Stimulated activated CD8-positive, alpha-beta memory T cell treated with anti-CD3 and anti-CD28 coated beads, Interleukin-12 subunit alpha, Interleukin-12 subunit beta, amount 100 ng/mL, for 24 hours (primary cell): ENCODE measurements around the gene GSTO2.
A peak's percentile ranks its signal among the peaks of the same experiment; 100 is the strongest.

Experiments used
- DNase-seq: peaks from one replicate; pipeline ENCODE4 v3.0.0-alpha.2; 2020; ENCODE audit errors: extremely low read depth

The GSTO2 gene

DNA sequence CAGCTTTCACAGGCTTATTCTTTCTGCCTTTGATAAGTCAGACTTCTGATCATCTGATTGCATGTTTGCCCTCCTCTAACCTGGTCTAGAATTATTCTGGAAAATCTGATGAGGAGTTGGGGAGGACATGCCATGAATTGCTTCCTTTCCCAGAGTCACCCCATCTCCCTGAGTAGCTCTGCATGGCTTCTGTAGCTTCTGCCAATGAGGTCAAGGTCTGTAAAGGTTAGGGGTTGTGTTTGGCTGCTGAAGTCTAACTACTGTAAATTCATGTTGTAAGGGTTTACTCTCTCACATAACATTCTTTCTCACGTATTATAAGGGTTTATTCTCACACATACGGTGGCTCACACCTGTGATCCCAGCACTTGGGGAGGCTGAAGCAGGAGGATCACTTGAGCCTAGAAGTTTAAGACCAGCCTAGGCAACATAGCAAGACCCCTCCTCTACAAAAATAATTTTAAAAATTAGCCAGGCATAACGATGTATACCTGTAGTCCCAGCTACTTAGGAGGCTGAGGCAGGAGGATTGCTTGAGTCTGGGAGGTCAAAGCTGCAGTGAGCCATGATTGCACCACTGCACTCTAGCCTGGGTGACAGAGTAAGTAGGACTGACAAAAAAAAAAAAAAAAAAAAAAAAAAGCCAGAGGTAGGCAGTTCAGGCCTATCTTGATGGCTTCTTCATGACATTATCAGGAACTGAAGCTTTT, 10.7 kb downstream of the GSTO2 start:
- DNase-seq, result no peak

DNA sequence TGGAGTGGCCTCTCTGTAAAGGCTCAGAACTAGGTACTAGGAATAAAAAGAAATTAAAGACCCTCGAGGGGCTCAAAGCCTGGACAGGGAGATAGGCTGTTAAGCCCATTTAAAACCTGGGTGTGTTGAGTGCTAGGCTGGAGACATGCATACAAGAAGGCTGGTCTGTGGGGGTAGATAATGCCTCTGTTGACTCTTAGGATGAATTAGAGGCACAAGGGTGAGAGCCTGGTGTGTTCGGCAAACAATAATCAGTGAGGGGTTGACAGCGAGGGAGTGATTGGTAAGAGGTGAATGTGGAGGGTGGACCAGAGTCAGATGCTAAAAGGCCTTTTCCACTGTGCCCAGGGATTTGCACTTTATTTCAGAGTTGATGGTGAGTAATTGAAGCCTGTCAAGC, 12.7 kb downstream of the GSTO2 start:
- DNase-seq, result no peak

DNA sequence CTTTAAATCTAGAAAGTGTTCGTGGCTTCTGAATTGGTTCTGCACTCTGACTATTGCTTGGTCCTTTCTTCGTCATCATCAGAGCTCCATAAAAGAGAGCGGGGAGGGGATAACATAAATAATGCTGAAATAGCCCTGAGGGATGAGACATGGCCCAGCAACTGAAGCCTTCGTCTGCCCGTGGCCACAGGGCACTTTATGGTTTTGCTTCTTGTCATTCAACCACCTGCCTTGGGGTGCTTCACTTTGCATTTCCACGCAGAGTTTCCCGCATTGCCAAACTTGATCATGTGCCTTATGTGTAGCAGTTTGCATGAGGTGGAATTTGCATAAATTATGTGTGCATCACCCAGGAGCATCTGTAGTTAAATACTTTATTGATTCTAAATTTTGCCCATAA, 15.9 kb downstream of the GSTO2 start:
- DNase-seq, result no peak

DNA sequence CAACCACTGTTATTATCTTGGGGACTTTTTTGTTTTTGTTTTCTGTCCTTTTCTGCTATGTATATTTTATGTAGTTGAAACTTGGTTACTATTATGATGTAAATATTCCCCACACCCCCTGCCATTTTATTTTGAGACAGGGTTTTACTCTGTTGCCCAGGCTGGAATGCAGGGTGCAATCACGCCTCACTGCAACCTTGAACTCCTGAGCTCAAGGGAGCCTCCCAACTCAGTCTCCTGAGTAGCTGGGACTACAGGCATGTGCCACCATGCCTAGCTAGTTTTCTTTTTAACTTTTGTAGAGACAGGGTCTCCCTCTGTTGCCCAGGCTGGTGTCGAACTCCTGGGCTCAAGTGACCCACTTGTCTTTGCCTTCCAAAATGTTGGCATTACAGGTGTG, 18.0 kb downstream of the GSTO2 start:
- no peak for DNase-seq

DNA sequence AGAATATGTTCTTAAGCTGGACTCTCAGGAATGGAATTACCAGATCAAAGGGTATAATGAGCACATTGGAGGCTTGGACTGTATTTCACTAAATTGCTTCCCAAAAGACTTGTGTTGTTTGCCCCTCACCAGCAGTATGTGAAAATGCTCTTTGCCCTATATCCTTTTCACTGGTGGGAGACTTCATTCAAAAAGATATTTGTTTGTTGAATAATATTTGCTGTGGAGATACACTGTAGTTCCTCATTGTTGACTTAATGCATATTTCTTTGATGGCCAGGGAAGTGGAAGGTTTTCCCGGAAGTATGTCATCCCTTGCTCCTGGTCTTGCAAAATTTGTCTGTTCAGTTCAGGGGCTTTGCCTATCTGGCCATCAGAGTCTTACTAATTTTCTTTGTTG, 19.4 kb downstream of the GSTO2 start:
- DNase-seq, result no peak

DNA sequence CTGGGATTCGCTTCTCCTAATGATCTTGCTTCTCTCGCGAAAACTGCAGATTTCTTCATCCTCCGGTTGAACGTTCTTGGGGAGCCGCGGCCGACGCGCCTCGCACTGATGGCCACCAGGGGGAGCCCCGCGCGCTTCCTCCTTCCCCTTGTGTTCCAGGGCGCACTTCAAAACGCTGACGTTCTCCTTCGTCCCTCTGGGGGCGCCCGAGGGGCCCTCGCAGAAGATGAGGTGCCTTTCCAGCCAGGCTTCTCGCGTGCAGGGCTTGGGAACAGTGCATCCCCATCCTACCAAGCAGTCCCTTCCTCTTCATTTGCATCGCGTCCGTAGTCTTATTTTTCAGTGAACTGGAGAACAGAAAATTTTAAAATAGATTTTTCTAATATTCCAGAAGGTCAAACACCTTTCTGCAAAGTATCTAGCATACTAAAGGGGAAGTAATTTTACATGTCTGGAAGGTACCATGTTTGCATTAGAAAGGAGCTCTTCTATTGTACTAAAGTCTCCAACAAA, 22.5 kb downstream of the GSTO2 start:
- peak; percentile 68 for DNase-seq

DNA sequence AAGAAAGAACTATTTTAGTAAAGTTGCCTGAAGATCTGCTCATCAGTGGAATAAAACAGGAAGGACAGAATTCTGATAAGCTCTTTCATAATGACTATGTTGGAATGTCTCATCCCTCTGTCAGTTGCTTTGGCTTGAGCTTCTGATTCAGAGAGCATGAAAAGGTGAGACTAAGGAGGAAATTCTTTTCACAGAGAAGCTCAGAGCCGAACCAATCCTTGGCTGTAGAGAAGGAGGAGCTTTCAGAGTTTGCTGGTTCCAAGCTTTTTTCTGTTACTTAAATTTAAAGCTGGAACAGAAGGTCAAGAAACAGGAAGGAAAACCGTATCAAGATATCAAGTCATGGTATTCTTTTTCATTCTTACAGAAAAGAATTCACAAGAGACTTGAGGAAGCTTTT, 24.0 kb downstream of the GSTO2 start:
- DNase-seq, result no peak

DNA sequence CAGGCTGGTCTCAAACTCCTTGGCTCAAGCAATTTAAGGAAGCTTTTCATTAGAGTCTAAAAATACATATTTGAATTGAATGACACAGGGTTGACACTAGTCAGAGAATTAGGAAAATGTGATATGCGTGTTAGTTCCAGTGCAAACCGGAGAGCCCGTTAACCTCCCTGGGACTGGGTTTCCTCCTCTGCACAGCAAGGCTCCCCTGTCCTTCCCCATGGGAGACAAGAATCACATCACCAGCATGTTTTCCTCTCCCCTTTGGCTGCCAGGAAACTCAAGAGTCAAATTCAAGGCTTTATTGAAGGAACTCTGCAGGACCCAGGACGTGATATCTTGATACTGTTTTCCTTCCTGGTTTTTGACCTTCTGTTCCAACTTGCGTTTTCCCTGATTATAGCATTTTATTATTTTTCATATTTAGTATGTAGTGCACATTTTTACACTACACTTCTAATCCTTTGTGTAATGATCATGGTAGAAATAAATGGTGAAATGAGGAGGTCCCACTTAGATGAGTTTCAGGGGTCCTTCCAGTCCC, 24.9 kb downstream of the GSTO2 start:
- no peak for DNase-seq

DNA sequence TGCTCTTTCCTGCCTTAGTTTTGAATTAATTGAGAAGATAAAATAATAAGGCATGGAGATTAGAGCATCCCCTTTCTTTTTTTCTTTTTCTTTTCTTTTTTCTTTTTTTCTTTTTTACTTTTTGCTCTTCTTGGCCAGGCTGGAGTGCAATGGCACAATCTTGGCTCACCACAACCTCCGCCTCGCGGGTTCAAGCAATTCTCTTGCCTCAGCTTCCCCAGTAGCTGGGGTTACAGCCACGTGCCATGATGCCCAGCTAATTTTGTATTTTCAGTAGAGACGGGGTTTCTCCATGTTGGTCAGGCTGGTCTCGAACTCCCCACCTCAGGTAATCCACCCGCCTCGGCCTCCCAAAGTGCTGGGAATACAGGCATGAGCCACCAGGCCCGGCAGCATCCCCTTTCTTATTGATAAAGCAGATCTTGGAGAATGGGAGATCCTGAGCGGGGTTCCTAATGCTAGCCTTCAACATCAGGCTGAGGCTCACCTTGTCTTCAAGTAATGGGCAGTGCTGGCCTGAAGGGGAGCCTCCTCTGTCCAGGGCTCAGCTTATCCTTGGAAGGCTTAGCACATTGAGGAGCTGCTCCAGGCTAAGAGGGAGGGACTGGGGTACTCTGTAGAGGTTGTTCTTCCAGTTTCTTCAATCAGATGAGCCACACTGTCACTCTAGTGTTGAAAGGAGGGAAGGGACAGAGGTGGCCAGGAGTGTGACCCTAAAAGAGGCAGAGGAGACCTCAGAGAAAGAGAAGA, 27.9 kb downstream of the GSTO2 start:
- no peak for DNase-seq

DNA sequence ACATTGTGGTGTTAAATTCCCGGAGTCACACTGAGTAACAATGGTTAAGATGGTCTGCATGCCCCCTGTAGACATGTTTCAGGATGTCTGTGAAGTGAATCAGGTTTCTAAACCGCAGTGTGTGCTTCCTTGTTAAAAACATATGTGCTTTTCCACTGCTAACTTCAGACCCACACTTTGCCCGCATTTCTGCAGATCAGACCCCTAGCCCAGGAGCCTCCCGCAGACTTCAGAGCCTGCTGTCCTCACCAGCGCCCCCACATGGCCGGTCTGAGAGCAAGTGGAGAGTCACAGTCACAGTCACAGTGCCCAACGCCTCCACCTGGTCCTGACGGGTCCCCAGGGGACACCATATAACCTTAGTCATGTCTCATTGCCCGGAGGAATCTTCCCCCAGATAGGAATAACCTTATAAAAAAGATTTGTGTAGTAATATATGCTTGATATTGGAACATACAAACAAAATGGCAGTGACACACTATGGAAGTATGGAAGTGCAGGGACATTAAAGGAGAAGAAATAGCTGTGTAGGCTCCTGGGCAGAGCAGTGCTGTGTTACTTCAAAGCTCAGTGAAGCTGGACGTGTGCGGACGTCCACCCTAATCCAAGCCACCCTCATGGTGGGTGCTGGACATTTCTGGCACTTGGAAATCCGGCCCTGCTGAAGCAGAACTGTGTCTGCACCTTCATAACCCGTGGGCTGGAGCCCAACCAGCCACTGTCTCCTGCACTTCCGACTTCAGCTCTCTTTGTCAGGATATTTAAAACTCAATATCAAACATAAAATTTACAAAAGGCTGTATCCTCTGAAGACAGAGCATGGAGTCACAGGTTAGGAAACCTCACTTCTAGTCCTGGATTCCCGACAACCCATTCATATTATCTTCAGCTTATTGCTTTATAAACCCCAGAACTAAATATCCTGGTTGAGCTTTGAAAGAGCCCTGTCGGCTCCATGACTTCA, 29.0 kb downstream of the GSTO2 start:
- DNase-seq, result no peak

DNA sequence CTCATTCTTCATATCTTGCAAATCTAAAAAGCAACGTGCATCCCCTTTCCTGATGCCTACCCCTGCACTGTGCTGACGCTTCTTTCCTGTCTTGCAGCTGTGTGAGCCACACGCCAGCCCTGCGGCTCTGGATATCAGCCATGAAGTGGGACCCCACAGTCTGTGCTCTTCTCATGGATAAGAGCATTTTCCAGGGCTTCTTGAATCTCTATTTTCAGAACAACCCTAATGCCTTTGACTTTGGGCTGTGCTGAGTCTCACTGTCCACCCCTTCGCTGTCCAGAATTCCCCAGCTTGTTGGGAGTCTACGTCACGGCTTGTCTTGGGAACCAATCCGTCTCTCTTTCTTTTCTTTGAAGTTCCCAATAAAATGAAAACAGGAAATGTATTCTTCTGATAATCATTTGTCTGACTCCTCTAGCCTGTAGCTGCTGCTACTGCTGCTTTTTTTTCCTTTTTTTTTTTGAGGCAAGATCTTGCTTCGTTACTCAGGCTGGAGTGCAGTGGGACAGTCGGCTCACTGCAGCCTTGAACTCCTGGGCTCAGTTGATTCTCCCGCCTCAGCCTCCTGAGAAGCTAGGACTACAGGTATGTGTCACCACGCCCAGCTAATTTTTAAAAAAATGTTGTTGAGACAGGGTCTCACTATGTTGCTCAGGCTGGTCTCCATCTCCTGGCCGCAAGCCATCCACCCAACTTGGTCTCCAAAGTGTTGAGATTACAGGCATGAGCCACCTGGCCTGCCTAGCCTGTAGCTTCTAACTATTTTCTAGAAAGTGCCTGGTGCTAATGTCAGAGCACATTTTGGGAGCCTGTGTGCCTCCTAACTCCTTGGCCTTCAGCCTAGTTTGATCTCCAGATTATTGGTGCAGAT, 30.3 kb downstream of the GSTO2 start:
- no peak for DNase-seq

DNA sequence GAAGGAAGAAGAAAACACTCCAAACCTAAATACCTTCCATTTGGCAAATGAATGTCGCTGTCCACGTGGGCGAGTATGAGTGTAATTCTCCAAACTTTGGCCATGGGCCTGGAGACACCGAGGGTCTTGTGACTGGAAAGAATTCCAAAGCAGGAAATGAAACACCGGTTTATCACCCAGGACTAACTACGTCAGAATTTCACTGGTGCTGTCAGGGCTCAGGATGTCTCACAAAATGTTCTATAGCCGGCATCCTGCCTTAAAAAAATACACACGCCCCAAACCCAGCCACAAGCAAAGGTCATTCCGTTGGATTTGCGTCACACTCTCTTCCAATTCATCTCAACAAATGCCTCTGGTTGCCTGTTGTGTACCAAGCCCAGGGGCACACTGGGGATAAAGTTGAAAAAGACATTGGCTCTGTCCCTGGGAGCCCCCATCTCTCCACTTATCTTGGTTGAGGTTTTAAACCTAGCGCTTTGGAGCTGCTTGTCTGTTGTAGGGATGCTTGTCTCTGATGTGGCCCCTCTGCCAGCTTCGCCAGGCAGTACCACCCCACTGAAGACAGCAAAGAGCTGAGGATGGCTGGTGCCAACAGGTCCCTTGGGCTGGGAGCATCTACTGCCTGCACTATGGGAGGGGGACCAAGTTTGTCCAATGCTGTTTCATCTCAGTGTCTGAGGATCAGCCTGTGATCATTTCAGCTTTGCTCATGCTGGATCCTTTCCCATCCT, 31.2 kb downstream of the GSTO2 start:
- DNase-seq, result no peak

DNA sequence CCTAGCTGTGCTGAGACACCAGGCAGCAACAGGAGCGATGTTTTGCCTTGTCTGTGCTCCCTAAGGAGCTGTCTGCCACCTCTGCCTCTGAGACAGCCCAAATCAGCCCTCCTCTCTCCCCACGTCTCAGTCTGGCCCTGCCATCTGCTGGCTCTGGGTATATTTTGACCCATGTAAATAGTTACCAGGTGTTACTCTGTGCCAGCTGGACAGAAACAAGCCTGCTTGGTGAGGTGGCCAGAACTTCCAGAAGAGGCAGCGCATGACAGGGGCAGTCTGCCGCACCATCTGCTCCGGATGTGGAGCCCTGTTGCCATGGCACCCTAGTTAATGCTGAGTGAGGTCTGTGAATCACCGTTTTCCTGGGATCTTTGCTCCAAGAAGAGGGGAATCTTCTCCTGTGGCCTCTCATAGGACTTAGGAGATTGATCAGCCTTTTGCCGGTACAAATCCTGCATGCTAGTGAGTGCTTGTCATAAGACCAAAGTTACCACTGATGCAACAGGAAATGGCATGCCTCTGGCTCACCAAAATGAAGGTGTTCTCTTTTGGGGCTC, 31.8 kb downstream of the GSTO2 start:
- no peak for DNase-seq

DNA sequence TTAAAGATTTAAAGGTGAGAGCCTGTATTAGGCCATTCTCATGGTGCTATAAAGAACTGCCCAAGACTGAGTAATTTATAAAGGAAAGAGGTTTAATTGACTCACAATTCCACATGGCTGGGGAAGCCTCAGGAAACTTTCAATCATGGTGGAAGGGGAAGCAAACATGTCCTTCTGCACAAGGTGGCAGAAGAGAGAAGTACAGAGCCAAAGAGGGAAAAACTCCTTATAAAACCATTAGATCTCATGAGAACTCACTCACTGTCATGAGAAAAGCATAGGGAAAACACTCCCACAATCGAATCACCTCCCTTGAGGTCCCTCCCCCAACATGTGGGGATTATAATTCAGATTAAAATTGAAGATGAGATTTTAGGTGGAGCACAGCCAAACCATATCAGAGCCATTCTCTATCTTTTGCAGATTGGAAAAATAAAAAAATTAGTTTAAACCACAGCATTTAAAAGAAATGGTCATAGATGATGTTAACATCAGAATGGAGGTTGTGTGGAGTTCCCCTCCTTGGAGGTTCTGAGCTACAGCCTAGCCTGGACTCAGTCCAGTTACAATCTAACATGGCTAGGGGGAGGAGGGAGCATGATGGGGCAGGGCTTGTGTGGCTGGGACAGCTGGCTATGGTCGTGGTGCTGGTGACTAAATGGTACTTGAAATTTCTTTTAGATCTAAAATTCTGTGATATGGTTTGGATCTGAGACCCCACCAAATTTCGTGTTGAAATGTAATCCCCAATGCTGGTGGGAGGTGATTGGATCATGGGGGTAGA, 33.1 kb downstream of the GSTO2 start:
- DNase-seq, result no peak

DNA sequence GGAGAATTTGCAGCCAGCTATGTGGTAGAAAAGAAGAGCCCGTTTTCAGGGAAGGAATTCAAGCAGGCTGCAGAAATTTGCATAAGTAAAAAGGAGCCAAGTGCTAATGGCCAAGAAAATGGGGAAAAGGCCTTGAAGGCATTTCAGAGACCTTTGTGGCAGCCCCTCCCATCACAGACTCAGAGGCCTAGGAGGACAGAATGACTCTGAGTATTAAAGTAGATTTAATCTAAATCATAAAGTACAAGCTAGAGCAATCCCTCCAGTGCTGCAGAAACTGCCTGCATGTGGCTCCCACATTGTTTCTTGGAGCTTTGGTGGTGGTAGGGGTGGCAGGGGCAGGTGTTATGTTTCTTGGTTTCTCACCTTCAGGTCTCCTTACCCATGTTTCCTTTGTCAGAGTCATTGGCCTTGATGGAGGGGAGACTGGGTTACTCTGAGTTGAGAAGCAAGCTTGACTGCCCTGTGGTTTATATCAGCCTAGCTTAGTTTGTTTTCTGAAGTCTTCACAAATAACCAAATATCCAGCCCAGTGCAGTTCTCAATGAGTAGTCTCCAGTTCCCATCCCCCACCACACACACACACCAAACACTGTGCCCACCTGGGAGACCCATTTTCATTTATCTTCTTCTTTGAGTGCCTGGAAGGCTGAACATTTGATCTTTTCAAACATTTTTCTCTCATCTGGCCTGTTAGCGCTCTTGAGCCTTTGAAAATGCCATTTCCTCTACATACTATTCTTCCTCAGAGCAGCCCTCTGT, 34.8 kb downstream of the GSTO2 start:
- no peak for DNase-seq

DNA sequence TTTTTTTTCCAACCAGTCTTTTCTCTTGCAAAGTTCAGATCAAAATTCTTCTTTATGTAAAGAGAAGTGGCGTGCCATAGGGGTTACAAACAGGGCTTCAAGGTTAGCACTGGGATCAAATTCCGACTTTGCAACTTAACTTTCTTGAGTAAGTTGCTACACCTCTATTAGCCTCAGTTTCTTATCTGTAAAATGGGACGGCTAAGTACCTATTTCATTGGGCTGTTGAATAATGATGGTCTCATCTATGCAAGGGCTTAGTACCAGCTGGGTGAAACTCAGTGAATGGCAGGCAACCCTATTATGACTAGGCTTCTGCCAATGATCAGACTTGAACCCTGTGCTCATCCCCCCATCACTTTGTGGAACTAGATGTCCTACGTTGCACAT, 35.4 kb downstream of the GSTO2 start:
- DNase-seq, result no peak

DNA sequence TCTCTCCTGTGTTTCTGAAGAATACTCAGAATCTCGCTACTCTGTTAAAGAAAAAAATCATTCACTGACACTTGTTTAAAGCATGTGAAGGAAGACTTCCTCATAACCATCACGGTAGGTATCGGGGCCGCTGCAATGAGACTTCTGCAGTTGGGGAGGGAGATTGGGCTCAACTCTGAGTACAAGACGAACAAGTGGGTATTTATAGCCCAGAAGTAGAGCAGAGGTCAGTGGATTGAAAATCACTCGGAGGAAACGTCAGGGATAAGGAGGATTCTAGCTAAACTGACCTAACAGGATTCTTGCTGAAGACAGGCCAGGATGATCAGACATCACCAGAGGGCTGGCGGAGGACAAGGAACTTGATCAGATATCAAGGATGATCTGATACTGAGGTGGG, 35.9 kb downstream of the GSTO2 start:
- no peak for DNase-seq

DNA sequence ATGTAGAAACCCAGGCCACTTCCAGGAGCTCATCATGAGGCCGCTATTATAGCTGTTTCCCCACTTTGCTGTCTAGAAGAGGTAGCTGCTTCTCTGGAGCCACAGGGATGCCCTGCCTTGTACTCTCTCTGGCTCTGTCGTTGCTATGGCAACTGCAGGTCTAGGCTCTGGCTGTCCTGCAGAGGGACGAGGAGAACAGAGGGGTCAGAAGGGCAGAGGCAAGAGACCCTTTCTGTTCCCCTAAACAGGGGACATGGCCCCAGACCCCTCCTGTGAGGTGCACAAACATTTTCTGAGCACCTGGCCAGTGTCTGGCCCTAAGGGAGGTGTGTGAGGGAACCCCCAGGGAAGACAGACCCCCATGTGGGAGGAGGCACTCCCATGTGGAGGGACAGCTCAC, 37.9 kb downstream of the GSTO2 start:
- no peak for DNase-seq
